GM23248 (cell line): ENCODE data around the gene RTEL1. TPM values are rescaled to one million over a fixed set of nuclear protein-coding genes. Genes with fewer than 3 reads are reported as not detected.

Experiments
- DNase-seq: peaks from one replicate; pipeline ENCODE4 v3.0.0-alpha.2; 2015
- H2AFZ ChIP-seq: fragments of 200-600 bp; sonication (generic); 2 replicates; pipeline ENCODE4 v1.6.1; 2016; ENCODE audit warnings: antibody characterized with exemption
- H3F3A ChIP-seq: fragments of 200-600 bp; sonication (generic); 2 replicates; pipeline ENCODE4 v1.6.1; 2016; ENCODE audit warnings: mild to moderate bottlenecking, antibody characterized with exemption, mixed run types; ENCODE audit not compliant: insufficient read depth
- H3K27ac ChIP-seq: fragments of 200-600 bp; sonication (generic); 2 replicates; pipeline ENCODE4 v1.5.1; 2016; ENCODE audit warnings: mild to moderate bottlenecking
- H3K27me3 ChIP-seq: fragments of 200-600 bp; sonication (generic); replicated peaks from 2 replicates; pipeline ENCODE4 v1.6.1; 2016; ENCODE audit warnings: mild to moderate bottlenecking; ENCODE audit not compliant: insufficient read depth
- H3K36me3 ChIP-seq: fragments of 200-600 bp; sonication (generic); 2 replicates; pipeline ENCODE4 v1.6.1; 2016; ENCODE audit warnings: low read depth, mild to moderate bottlenecking
- H3K4me1 ChIP-seq: fragments of 200-600 bp; sonication (generic); 2 replicates; pipeline ENCODE4 v1.6.1; 2016; ENCODE audit warnings: mild to moderate bottlenecking; ENCODE audit not compliant: insufficient read depth
- H3K4me2 ChIP-seq: fragments of 200-600 bp; sonication (generic); one replicate; pipeline ENCODE4 v1.6.1; 2016; ENCODE audit warnings: mild to moderate bottlenecking; ENCODE audit not compliant: unreplicated experiment
- H3K4me3 ChIP-seq: fragments of 200-600 bp; sonication (generic); 2 replicates; pipeline ENCODE4 v1.5.1; 2016; ENCODE audit warnings: mild to moderate bottlenecking
- H3K79me2 ChIP-seq: fragments of 200-600 bp; sonication (generic); 2 replicates; pipeline ENCODE4 v1.6.1; 2016; ENCODE audit warnings: mild to moderate bottlenecking; ENCODE audit not compliant: insufficient read depth
- H3K9ac ChIP-seq: fragments of 200-600 bp; sonication (generic); 2 replicates; pipeline ENCODE4 v1.6.1; 2016; ENCODE audit warnings: mild to moderate bottlenecking
- H3K9me2 ChIP-seq: fragments of 200-600 bp; sonication (generic); 2 replicates; pipeline ENCODE4 v1.6.1; 2016; ENCODE audit warnings: mixed run types, mild to moderate bottlenecking, moderate library complexity; ENCODE audit not compliant: insufficient read depth
- H3K9me3 ChIP-seq: fragments of 200-600 bp; sonication (generic); one replicate; pipeline ENCODE4 v1.6.1; 2017; ENCODE audit warnings: low read depth
- H4K20me1 ChIP-seq: fragments of 200-600 bp; sonication (generic); 2 replicates; pipeline ENCODE4 v1.6.0; 2016; ENCODE audit not compliant: insufficient read depth
- EZH2 ChIP-seq: fragments of 200-600 bp; sonication (generic); IDR thresholded peaks from 2 replicates; pipeline ENCODE4 v1.6.1; 2018; ENCODE audit warnings: antibody characterized with exemption, mild to moderate bottlenecking; ENCODE audit not compliant: insufficient read depth, poor library complexity, severe bottlenecking
- EZH2phosphoT487 ChIP-seq: fragments of 200-600 bp; sonication (generic); IDR thresholded peaks from 2 replicates; pipeline ENCODE4 v1.6.1; 2018; ENCODE audit warnings: antibody characterized with exemption, moderate library complexity, mild to moderate bottlenecking, low read depth; ENCODE audit not compliant: insufficient read depth
- WGBS, 2 experiments: methylation state at CpG; one replicate each; pipeline ENCODE4 v1.1.6; 2015 to 2017; ENCODE audit warnings: low lambda C conversion rate in 2 of 2, low coverage in 1 of 2; ENCODE audit errors: missing lambda C conversion rate in 2 of 2; 5-methylcytosine and 5-hydroxymethylcytosine counted together
- in situ Hi-C: fragments of 300-500 bp; cut with MboI; formaldehyde crosslinking; loops from 2 replicates; pipeline ENCODE4 v1.15.0; 2020
- polyA plus RNA-seq: library from polyadenylated mRNA; unstranded; fragments of >200 nt; fragmentation: Nextera tagmentation; extraction: Ambion mirVana; gene quantifications from 2 replicates; pipeline ENCODE4 v1.2.1, GENCODE V29; 2016
- total RNA-seq: library from RNA; depleted of rRNA; stranded (reverse); fragments of >200 nt; shearing (Covaris generic); gene quantifications from 2 replicates; pipeline ENCODE4 v1.2.3, GENCODE V29; 2014

RTEL1 gene
- total and polyA plus RNA-seq, 2 experiments from 2014 or later = 8.6 to 15.6 TPM

DNA sequence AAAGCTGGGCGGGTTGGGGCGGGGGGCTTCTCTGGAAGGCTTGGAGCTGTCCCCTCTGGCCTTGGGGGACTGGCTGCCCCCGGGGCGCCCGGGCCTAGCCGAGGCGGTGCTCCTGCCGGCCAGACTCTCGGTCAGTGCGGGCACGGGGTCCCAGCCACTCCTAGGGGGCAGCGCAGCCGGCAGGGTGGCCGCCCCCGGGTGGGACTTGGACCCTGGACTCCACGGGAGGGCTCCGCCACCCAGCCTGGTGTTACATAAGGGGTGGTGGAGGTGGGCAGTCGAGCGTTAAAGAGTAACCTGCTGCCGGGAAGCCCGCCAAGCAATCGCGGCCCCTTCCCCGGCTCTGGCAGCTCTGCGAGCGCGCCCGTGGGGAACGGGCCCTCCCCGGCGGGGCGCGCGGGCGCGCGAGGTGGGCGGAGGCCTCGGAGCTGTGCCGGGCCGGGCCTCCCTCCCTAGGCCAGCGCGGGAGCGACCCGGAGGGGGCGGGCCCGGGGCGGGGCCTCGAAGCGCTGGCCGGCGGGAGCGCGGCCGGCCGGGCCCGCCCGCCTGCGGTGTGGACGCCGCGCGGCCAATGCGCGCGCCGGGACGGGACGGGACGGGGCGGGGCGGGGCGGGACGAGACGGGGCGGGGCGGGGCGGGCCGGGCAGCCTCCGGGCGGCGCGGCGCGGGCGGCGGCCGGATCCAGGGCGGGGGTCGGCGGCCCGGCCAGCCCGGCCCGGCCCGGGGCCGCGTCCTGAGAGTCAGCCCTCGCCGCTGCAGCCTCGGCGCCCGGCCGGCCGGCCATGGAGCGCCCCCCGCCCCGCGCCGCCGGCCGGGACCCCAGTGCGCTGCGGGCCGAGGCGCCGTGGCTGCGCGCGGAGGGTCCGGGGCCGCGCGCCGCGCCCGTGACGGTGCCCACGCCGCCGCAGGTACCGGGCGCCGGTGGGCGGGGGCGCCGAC, 81.3 kb downstream of the RTEL1 start, which contains the start of gene SLC2A4RG:
TSS of gene SLC2A4RG (plus strand) at position 647 of the 940 bp plus-strand sequence. CDS start at position 784, 137 bp downstream.
- 1 to 4% methylated on average over 46 to 70 of the region's 136 CpGs for WGBS, 2 experiments
- in situ Hi-C loops = no loop called here
- no peaks in the 10 kb centered on the region for H3K9me2 ChIP-seq
- H4K20me1 ChIP-seq = no peaks in the 10 kb centered on the region
- peak within 1 kb of the TSS; percentile 78 for H3K9ac ChIP-seq
- peak within 1 kb of the TSS; percentile 61 for H3K27ac ChIP-seq
- no peaks in the 10 kb centered on the region for H3K9me3 ChIP-seq
- H3K4me3 ChIP-seq = peak within 1 kb of the TSS; percentile 68
- peaks cover 7% of the 10 kb centered on the region; the same call in 1 of the 2 replicates for H3K4me1 ChIP-seq
- H3K27me3 ChIP-seq = no peaks in the 10 kb centered on the region
- no peak for TF ChIP-seq EZH2
- no peak for TF ChIP-seq EZH2phosphoT487
- no peaks in the 10 kb centered on the region for H3K79me2 ChIP-seq
- peak within 1 kb of the TSS; percentile 70 for H3K4me2 ChIP-seq
- H2AFZ ChIP-seq = peak within 1 kb of the TSS; percentile 36
- H3F3A ChIP-seq = peaks cover 9% of the 10 kb centered on the region; the same call in 1 of the 2 replicates
- peak; percentile 94 for DNase-seq
- 0 out of 2 replicates have a peak, but pooled peaks cover 8% of the 10 kb centered on the region for H3K36me3 ChIP-seq

DNA sequence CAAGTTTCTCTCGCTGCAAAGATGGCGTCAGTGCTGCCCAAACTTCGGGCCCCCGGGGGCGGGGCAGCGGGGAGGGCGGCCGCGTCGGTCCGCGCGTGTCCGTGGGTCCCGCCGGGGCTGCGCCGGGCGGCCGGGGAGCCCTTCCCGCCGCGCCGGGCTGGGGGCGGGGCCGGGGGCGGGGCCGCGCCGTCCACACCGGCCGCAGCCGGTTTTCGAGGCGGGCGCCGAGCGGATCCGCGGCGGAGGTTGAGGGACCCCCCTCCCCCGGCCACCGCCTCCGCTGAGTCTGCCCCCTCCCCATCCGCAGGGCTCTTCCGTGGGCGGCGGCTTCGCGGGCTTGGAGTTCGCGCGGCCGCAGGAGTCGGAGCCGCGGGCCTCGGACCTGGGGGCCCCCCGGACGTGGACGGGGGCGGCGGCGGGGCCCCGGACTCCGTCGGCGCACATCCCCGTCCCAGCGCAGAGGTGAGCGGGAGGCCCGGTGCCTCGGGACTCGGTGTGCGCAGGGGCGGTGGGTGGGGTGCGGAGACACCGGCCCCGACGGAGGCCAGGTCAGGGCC, 82.0 kb downstream of the RTEL1 start:
- TF ChIP-seq EZH2phosphoT487 (no peak), EZH2 (no peak)
- Histone ChIP-seq H3K27me3 (no peaks in the 10 kb centered on the region), H3K36me3 (0 out of 2 replicates have a peak, but pooled peaks cover 8% of the 10 kb centered on the region), H3K4me3 (peak overlapping the region; percentile 68), H3K79me2 (no peaks in the 10 kb centered on the region), H3K4me2 (peak overlapping the region; percentile 70), H3K9me2 (no peaks in the 10 kb centered on the region), H2AFZ (peak overlapping the region; percentile 36), H3K27ac (peak overlapping the region; percentile 61), H3K4me1 (peaks cover 7% of the 10 kb centered on the region; the same call in 1 of the 2 replicates), H3K9me3 (no peaks in the 10 kb centered on the region), H4K20me1 (no peaks in the 10 kb centered on the region), H3F3A (peaks cover 12% of the 10 kb centered on the region; the same call in 1 of the 2 replicates), H3K9ac (peak overlapping the region; percentile 78)
- in situ Hi-C loops = no loop called here
- 1% methylated on average over 16 to 44 of the region's 80 CpGs for WGBS, 2 experiments
- DNase-seq = peak; percentile 66

DNA sequence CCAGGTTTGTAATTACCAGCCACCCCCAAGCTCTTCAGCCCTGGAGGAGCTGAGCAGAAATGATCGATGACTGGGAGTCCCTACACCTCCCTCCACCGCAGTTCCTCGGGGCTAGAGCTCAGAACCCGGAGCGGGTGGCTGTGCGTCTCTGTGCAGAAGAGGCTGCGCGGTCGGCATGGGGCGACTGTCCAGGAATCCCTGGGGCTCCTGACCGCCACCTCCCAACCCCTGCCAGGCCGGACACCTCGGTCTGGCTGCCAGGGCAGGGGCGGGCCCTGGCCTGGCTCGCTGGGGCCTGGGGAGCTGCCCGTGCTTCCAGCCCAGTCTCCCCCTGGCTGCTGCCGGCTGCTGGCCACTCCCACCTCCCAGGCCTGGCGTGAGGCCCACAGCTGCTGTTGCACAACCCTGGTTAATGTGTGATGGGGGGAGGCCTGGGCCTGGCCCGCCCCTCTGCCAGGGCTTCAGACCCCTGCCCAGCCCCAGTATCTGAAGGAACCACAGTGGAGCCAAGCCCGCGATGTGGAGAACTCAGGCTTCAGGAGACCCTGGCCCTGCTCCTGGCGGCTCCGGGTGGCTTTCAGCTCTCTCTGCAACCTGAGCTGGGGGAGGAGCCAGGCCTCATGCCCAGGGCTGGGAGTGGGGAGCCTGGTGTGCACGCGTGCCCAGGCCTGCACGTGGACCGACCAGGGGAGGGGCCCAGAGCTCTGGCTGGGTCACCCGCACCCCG, 82.7 kb downstream of the RTEL1 start:
- peak overlapping the region; percentile 61 for H3K27ac ChIP-seq
- in situ Hi-C loops = no loop called here
- 0 out of 2 replicates have a peak, but pooled peaks cover 8% of the 10 kb centered on the region for H3K36me3 ChIP-seq
- H3K9me2 ChIP-seq = no peaks in the 10 kb centered on the region
- H3F3A ChIP-seq = peaks cover 12% of the 10 kb centered on the region; the same call in 1 of the 2 replicates
- TF ChIP-seq EZH2phosphoT487 (no peak), EZH2 (no peak)
- peaks cover 7% of the 10 kb centered on the region; the same call in 1 of the 2 replicates for H3K4me1 ChIP-seq
- WGBS, 2 experiments = 0 to 2% methylated on average over 20 to 25 of the region's 29 CpGs
- peak; percentile 88 for DNase-seq
- no peaks in the 10 kb centered on the region for H3K27me3 ChIP-seq
- H3K9me3 ChIP-seq = no peaks in the 10 kb centered on the region
- peak overlapping the region; percentile 78 for H3K9ac ChIP-seq
- peak overlapping the region; percentile 36 for H2AFZ ChIP-seq
- H3K79me2 ChIP-seq = no peaks in the 10 kb centered on the region
- H3K4me3 ChIP-seq = peak overlapping the region; percentile 68
- peak overlapping the region; percentile 70 for H3K4me2 ChIP-seq
- no peaks in the 10 kb centered on the region for H4K20me1 ChIP-seq

DNA sequence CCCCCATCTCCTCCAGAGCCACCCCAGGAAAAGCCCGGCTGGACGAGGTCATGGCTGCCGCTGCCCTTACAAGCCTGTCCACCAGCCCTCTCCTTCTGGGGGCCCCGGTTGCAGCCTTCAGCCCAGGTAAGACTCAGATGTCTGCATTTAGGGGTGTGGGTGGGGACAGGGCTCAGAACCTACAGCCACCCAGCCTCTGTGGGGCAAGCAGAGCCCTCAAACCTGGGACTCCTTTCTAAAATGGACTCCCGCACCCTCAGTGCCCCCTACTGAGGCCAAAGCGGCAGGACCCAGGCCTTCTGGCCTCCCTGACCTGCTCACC, 83.2 kb downstream of the RTEL1 start:
- peak overlapping the region; percentile 70 for H3K4me2 ChIP-seq
- in situ Hi-C loops = no loop called here

More for the DNA sequence above, 83.2 kb downstream of the RTEL1 start:
- Histone ChIP-seq H3F3A (peaks cover 12% of the 10 kb centered on the region; the same call in 1 of the 2 replicates), H3K9ac (peak overlapping the region; percentile 78), H3K4me1 (peaks cover 7% of the 10 kb centered on the region; the same call in 1 of the 2 replicates), H3K9me3 (no peaks in the 10 kb centered on the region), H3K79me2 (no peaks in the 10 kb centered on the region), H3K36me3 (0 out of 2 replicates have a peak, but pooled peaks cover 8% of the 10 kb centered on the region), H4K20me1 (no peaks in the 10 kb centered on the region), H3K4me3 (peak overlapping the region; percentile 68), H3K9me2 (no peaks in the 10 kb centered on the region), H3K27ac (no peak overlapping the region), H2AFZ (0 out of 2 replicates have a peak overlapping the region, but pooled peaks have one; percentile 36), H3K27me3 (no peaks in the 10 kb centered on the region)
- 34 to 37% methylated on average over 6 of the region's 6 CpGs for WGBS, 2 experiments
- TF ChIP-seq EZH2phosphoT487 (no peak), EZH2 (no peak)
- DNase-seq = no peak
